A549 (cell line): ENCODE data around the gene AGBL4. TPM values are rescaled to one million over a fixed set of nuclear protein-coding genes. Genes with fewer than 3 reads are reported as not detected.

ENCODE experiments used
- ATAC-seq, 2 experiments: fragments of 200-7000 bp in 1 of 2; fragments of >200 bp in 1 of 2; cut with Nextera tagmentation in 1 of 2; cut with Tn5 transposase in 1 of 2; 3 replicates each; pipeline versions ENCODE4 v1.8.0 to v1.9.1; 2018 to 2020; ENCODE audit warnings: mild to moderate bottlenecking in 1 of 2, moderate library complexity in 1 of 2
- CTCF ChIA-PET: fragments of 300-600 bp; sonication (Branson Sonifier 250); formaldehyde crosslinking; extraction: SDS; loops from one replicate; lab custom pipeline; 2021; ENCODE audit warnings: antibody characterized with exemption, inconsistent platforms; lab: Yijun Ruan, JAX
- POLR2A ChIA-PET: fragments of 350-600 bp; formaldehyde crosslinking; extraction: SDS; loops from one replicate; lab custom pipeline; 2021; ENCODE audit warnings: antibody characterized with exemption, inconsistent platforms; lab: Yijun Ruan, JAX
- DNase-seq, 2 experiments: peaks; one replicate each; pipeline versions ENCODE4 v3.0.0 to v3.0.0-alpha.2; 2011 to 2016; ENCODE audit warnings: low read depth in 1 of 2, low spot score in 1 of 2
- FAIRE-seq: peaks from 2 replicates; lab custom pipeline; 2011; peaks lifted over from hg19 to GRCh38; lab: Jason Lieb, UNC
- H3K27ac ChIP-seq, 2 experiments: fragments of >200 bp; sonication (Bioruptor Twin); formaldehyde crosslinking; 3 replicates each; pipeline ENCODE4 v1.5.1; 2016 to 2017
- H3K4me1 ChIP-seq: fragments of >200 bp; sonication (Bioruptor Twin); formaldehyde crosslinking; 3 replicates; pipeline ENCODE4 v1.6.1; 2016
- H3K4me2 ChIP-seq: fragments of >200 bp; sonication (Bioruptor Twin); formaldehyde crosslinking; 3 replicates; pipeline ENCODE4 v1.6.1; 2016
- H3K4me3 ChIP-seq: fragments of >200 bp; sonication (Bioruptor Twin); formaldehyde crosslinking; 3 replicates; pipeline ENCODE4 v1.5.1; 2016
- H3K9me3 ChIP-seq: fragments of >200 bp; sonication (Bioruptor Twin); formaldehyde crosslinking; 3 replicates; pipeline ENCODE4 v1.6.1; 2016
- BHLHE40 ChIP-seq: IDR thresholded peaks from 2 replicates; pipeline ENCODE4 v1.6.1; 2012; ENCODE audit warnings: low read depth, low read length, inconsistent platforms
- CBX8 ChIP-seq: fragments of 200-600 bp; sonication (generic); IDR thresholded peaks from 2 replicates; pipeline ENCODE4 v1.6.1; 2016
- CEBPB ChIP-seq, 2 experiments: fragments of >200 bp in 1 of 2; sonication (Bioruptor Twin) in 1 of 2; formaldehyde crosslinking in 1 of 2; IDR thresholded peaks; 2 replicates each; pipeline ENCODE4 v1.6.1; 2012 to 2016
- CHD2 ChIP-seq: fragments of 150-350 bp; IDR thresholded peaks from 2 replicates; pipeline ENCODE4 v1.6.1; 2014; ENCODE audit warnings: low read length; ENCODE audit not compliant: partially characterized antibody
- CHD4 ChIP-seq: fragments of 200-600 bp; sonication (generic); IDR thresholded peaks from 2 replicates; pipeline ENCODE4 v1.6.1; 2016; ENCODE audit warnings: antibody characterized with exemption, mild to moderate bottlenecking, borderline replicate concordance
- EP300 ChIP-seq, 2 experiments: fragments of >200 bp; sonication (Bioruptor Twin); formaldehyde crosslinking; IDR thresholded peaks; 2 replicates in 1 of 2; 3 replicates in 1 of 2; pipeline ENCODE4 v1.6.1; 2016 to 2017
- FOXS1 ChIP-seq: fragments of 250-450 bp; sonication (Bioruptor Pico); IDR thresholded peaks from 2 replicates; pipeline ENCODE4 v1.5.0; 2020; ENCODE audit warnings: mild to moderate bottlenecking, moderate library complexity
- GATA3 ChIP-seq: IDR thresholded peaks from 2 replicates; pipeline ENCODE4 v1.6.1; 2012; ENCODE audit warnings: borderline replicate concordance
- HDAC2 ChIP-seq: fragments of 200-600 bp; sonication (generic); IDR thresholded peaks from 2 replicates; pipeline ENCODE4 v1.6.1; 2016
- HEYL ChIP-seq: fragments of 250-450 bp; sonication (Bioruptor Pico); IDR thresholded peaks from 2 replicates; pipeline ENCODE4 v1.8.0; 2021; ENCODE audit warnings: mild to moderate bottlenecking, moderate library complexity
- KDM5A ChIP-seq: fragments of 200-600 bp; sonication (generic); IDR thresholded peaks from 2 replicates; pipeline ENCODE4 v1.6.1; 2016; ENCODE audit warnings: antibody characterized with exemption, mild to moderate bottlenecking
- MAFK ChIP-seq: fragments of 450-650 bp; IDR thresholded peaks from 2 replicates; pipeline ENCODE4 v1.6.1; 2014; ENCODE audit not compliant: partially characterized antibody
- NFE2L2 ChIP-seq: fragments of 150-350 bp; conservative IDR thresholded peaks from 2 replicates; pipeline ENCODE4 v1.6.1; 2014; ENCODE audit warnings: low read length
- NPAS2 ChIP-seq: fragments of 250-450 bp; sonication (Bioruptor Pico); IDR thresholded peaks from 2 replicates; pipeline ENCODE4 v1.8.0; 2022; ENCODE audit warnings: mild to moderate bottlenecking, moderate library complexity, borderline replicate concordance
- POLR2A ChIP-seq: IDR thresholded peaks from 2 replicates; pipeline ENCODE4 v1.6.1; 2012; ENCODE audit warnings: mild to moderate bottlenecking, low read length
- RAD21 ChIP-seq, 2 experiments: fragments of >200 bp in 1 of 2; sonication (Bioruptor Twin) in 1 of 2; formaldehyde crosslinking in 1 of 2; IDR thresholded peaks in 1 of 2; conservative IDR thresholded peaks in 1 of 2; 2 replicates in 1 of 2; 3 replicates in 1 of 2; pipeline ENCODE4 v1.6.1; 2012 to 2018; ENCODE audit warnings: inconsistent platforms in 1 of 2
- RARB ChIP-seq: fragments of 250-450 bp; sonication (Bioruptor Pico); IDR thresholded peaks from 2 replicates; pipeline ENCODE4 v1.8.0; 2021; ENCODE audit warnings: mild to moderate bottlenecking, moderate library complexity
- RNF2 ChIP-seq: fragments of 200-600 bp; sonication (generic); IDR thresholded peaks from 2 replicates; pipeline ENCODE4 v1.6.1; 2016; ENCODE audit warnings: low read depth, mild to moderate bottlenecking, antibody characterized with exemption, moderate library complexity, borderline replicate concordance
- SREBF2 ChIP-seq: fragments of 450-650 bp; IDR thresholded peaks from 2 replicates; pipeline ENCODE4 v1.6.1; 2014; ENCODE audit warnings: mild to moderate bottlenecking, moderate library complexity
- ZFP36 ChIP-seq: fragments of 450-650 bp; IDR thresholded peaks from 2 replicates; pipeline ENCODE4 v1.6.1; 2014; ENCODE audit warnings: borderline replicate concordance; ENCODE audit not compliant: partially characterized antibody
- ZNF302 ChIP-seq: fragments of 250-450 bp; sonication (Bioruptor Pico); IDR thresholded peaks from 2 replicates; pipeline ENCODE4 v1.9.0; 2021; ENCODE audit warnings: inconsistent platforms, mild to moderate bottlenecking, moderate library complexity
- WGBS: methylation state at CpG from one replicate; pipeline ENCODE4 v1.1.6; 2017; ENCODE audit errors: missing lambda C conversion rate; 5-methylcytosine and 5-hydroxymethylcytosine counted together
- polyA plus RNA-seq, 4 experiments: library from polyadenylated mRNA; depleted of rRNA in 3 of 4; stranded (reverse); fragments of >200 nt; fragmentation: RNase III in 1 of 4; extraction: RNeasy Plus Mini Kit Qiagen cat#74134 plus additional on column Dnase treatment in 1 of 4; gene quantifications; 2 replicates in 3 of 4; 3 replicates in 1 of 4; pipeline ENCODE4 v1.2.3, GENCODE V29; 2011 to 2017
- TF ChIP-seq, protein P1 (sequence below): IDR thresholded peaks from 2 replicates; pipeline ENCODE4 v1.6.1; 2012; ENCODE audit warnings: low read depth, borderline replicate concordance
- TF ChIP-seq, protein P2 (sequence below): IDR thresholded peaks from 2 replicates; pipeline ENCODE4 v1.6.1; 2012
- TF ChIP-seq, protein P3 (sequence below): fragments of >200 bp; sonication (Bioruptor Twin); formaldehyde crosslinking; IDR thresholded peaks from 2 replicates; pipeline ENCODE4 v1.6.1; 2016
- TF ChIP-seq, protein P4 (sequence below): fragments of 450-650 bp; IDR thresholded peaks from 2 replicates; pipeline ENCODE4 v1.6.1; 2014; ENCODE audit warnings: antibody characterized with exemption
- TF ChIP-seq, protein P5 (sequence below): fragments of >200 bp; sonication (Bioruptor Twin); formaldehyde crosslinking; IDR thresholded peaks from 3 replicates; pipeline ENCODE4 v1.5.1; 2016

The AGBL4 gene
- polyA plus RNA-seq, 2 of the 4 experiments (the other 2 are of a cell fraction) = not detected

DNA sequence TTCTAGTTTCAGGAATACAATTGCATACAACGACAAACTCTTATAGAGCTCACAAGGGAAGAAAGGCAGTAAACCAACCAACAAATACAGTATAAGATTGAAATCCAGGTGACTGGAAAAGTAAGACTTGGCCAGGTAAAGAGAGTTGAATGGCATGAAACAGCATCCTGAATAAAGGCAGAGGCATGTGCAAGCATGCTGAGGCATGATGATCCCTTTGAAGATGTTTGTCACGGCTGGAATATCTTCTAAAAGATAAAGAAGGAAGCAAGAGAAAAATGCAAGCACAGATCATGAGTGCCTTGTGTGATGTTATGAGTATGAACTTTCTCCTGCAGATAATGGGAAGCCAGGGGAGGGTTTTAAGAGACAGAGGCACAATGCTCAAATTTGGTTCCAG lies 1468.5 kb downstream of the AGBL4 start:
- POLR2A ChIA-PET = no interaction called here
- Histone ChIP-seq H3K4me3 (no peak overlapping the region), H3K4me2 (no peak overlapping the region), H3K9me3 (no peaks in the 10 kb centered on the region), H3K4me1 (no peaks in the 10 kb centered on the region), H3K27ac (no peak overlapping the region)
- WGBS = 2% methylated on average over 2 of the region's 2 CpGs
- CTCF ChIA-PET = interaction anchor here (0.5 kb wide), 1 partner anchor 36 kb away, joined by 3 read pairs; no protein-coding TSS in a partner anchor
- TF ChIP-seq NFE2L2 (no peak), HEYL (no peak), NPAS2 (CRISPR knock-in tag) (no peak), FOXS1 (no peak), MAFK (no peak), SREBF2 (no peak)
- DNase-seq (no peak), FAIRE-seq (no peak), ATAC-seq (no peak)

DNA sequence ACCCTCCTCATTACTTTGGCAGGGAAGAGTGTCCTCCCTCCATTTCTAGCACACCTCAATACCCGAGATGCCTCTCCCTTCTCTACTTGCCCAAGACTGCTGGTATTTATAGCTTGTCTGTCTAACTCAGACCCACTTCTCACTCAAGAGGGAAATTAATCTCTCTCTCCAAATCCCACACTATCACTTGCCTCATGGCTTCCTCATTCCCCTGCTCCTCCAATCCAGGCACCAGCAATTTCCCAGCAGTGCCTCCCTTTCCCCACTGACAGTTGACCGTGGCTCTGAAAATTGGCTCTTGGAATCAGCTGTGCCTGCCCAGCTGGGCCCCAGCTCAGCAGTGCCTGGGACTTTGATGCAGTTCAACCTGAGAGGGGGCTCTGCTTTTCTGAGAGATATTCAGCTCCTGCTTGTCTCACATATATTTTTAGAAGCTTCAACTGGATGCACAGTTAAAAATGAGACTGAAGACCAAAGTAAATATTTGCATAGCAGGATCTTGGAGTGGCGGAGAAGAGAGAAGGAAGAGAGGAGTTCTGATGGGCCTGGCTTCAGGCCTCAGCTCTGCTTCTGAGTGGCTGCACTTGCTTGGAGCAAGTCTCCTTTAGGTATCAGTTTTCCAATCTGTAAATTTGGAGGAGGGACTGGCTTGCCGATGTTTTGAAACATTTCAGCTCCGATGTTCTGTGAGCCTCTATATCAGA lies 1470.7 kb downstream of the AGBL4 start:
- ATAC-seq (no peak), DNase-seq (no peak), FAIRE-seq (no peak)
- Histone ChIP-seq H3K9me3 (no peaks in the 10 kb centered on the region), H3K4me1 (no peaks in the 10 kb centered on the region), H3K4me3 (no peak overlapping the region), H3K27ac (no peak overlapping the region), H3K4me2 (no peak overlapping the region)
- CTCF ChIA-PET = interaction anchor here (1.0 to 1.4 kb wide), 3 partner anchors 8 to 23 kb away, joined by 3 to 5 read pairs (median 4); no protein-coding TSS in a partner anchor
- TF ChIP-seq GATA3 = no peak
- TF ChIP-seq ZFP36 = no peak
- no peak for TF ChIP-seq HEYL
- no peak for TF ChIP-seq KDM5A
- WGBS = 45% methylated on average over 5 of the region's 5 CpGs
- POLR2A ChIA-PET = no interaction called here

DNA sequence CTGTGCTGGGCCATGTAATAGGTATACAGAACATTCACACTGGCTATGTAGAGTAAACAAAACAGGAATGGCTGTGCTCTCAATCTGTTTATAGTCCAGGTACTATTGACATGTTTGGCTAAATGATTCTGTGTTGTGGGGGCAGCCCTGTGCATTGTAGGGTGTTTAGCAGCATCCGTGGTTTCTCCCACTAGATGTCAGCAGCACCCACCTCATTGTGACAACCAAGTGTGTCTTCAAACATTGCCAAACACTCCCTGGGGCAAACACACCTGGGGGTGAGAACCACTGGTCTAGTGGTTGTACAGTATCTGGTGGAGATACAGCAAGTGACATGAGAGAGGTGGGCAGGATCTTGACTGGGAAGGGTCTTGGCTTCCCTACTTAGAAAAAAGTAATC lies 1471.3 kb downstream of the AGBL4 start:
- ATAC-seq (peak in 1 of 2 experiments; percentile 73; a peak in 3 of 6 replicates), FAIRE-seq (no peak)
- CTCF ChIA-PET = interaction anchor here (1.3 to 1.4 kb wide), 2 partner anchors 9 to 22 kb away, joined by 4 to 5 read pairs; no protein-coding TSS in a partner anchor

DNA sequence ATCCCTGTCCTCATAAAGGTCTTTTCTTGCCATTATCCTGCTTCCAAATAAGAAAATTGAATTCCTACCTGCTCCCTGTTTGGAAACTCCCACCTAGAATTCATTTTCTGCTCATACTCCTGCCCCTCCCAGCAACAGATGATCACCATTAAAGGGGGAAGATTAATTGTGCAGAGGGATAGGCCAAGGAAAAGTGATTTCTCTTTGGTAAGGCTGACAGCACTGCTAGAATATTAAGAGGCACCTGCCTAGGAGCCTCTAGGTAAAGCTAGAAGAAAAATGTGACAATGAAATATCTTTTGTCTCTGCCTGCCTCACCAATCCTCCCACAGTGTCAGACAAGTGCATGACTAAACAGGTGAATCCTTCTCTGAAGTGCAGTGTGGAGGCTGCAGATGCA lies 1474.8 kb downstream of the AGBL4 start:
- DNase-seq (no peak), ATAC-seq (no peak), FAIRE-seq (no peak)
- ChIA-PET CTCF (no interaction called here), POLR2A (no interaction called here)
- Histone ChIP-seq H3K4me3 (no peak overlapping the region), H3K4me2 (no peak overlapping the region), H3K9me3 (no peaks in the 10 kb centered on the region), H3K27ac (no peak overlapping the region), H3K4me1 (no peaks in the 10 kb centered on the region)
- TF ChIP-seq, protein P1, sequence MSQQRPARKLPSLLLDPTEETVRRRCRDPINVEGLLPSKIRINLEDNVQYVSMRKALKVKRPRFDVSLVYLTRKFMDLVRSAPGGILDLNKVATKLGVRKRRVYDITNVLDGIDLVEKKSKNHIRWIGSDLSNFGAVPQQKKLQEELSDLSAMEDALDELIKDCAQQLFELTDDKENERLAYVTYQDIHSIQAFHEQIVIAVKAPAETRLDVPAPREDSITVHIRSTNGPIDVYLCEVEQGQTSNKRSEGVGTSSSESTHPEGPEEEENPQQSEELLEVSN = no peak
- TF ChIP-seq POLR2A (no peak), RNF2 (no peak), CHD4 (no peak), CBX8 (no peak), CEBPB (IDR thresholded peaks at IDR 0.05) (no peak), ZNF302 (CRISPR knock-in tag) (no peak), CHD2 (no peak), EP300 (IDR thresholded peaks at IDR 0.05) (no peak), BHLHE40 (no peak), RARB (CRISPR knock-in tag) (no peak), MAFK (no peak)
- TF ChIP-seq, protein P2, sequence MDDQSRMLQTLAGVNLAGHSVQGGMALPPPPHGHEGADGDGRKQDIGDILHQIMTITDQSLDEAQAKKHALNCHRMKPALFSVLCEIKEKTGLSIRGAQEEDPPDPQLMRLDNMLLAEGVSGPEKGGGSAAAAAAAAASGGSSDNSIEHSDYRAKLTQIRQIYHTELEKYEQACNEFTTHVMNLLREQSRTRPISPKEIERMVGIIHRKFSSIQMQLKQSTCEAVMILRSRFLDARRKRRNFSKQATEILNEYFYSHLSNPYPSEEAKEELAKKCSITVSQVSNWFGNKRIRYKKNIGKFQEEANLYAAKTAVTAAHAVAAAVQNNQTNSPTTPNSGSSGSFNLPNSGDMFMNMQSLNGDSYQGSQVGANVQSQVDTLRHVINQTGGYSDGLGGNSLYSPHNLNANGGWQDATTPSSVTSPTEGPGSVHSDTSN = no peak
- TF ChIP-seq, protein P3, sequence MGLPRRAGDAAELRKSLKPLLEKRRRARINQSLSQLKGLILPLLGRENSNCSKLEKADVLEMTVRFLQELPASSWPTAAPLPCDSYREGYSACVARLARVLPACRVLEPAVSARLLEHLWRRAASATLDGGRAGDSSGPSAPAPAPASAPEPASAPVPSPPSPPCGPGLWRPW = no peak
- TF ChIP-seq, protein P4, sequence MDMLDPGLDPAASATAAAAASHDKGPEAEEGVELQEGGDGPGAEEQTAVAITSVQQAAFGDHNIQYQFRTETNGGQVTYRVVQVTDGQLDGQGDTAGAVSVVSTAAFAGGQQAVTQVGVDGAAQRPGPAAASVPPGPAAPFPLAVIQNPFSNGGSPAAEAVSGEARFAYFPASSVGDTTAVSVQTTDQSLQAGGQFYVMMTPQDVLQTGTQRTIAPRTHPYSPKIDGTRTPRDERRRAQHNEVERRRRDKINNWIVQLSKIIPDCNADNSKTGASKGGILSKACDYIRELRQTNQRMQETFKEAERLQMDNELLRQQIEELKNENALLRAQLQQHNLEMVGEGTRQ = no peak

More for the DNA sequence above, 1471.3 kb downstream of the AGBL4 start:
- H3K4me2 ChIP-seq = no peak overlapping the region
- DNase-seq = peak in 1 of 2 experiments; percentile 12
- POLR2A ChIA-PET = no interaction called here
- H3K27ac ChIP-seq = no peak overlapping the region
- no peaks in the 10 kb centered on the region for H3K4me1 ChIP-seq
- no peaks in the 10 kb centered on the region for H3K9me3 ChIP-seq
- TF ChIP-seq CBX8 (no peak), HDAC2 (no peak), RAD21 (conservative IDR thresholded peaks at IDR 0.05 in 1 of 2, IDR thresholded peaks at IDR 0.05 in 1 of 2) (peak; percentile 36 to 49; a peak in 3 of 5 replicates), NPAS2 (CRISPR knock-in tag) (no peak)
- TF ChIP-seq, protein P5, sequence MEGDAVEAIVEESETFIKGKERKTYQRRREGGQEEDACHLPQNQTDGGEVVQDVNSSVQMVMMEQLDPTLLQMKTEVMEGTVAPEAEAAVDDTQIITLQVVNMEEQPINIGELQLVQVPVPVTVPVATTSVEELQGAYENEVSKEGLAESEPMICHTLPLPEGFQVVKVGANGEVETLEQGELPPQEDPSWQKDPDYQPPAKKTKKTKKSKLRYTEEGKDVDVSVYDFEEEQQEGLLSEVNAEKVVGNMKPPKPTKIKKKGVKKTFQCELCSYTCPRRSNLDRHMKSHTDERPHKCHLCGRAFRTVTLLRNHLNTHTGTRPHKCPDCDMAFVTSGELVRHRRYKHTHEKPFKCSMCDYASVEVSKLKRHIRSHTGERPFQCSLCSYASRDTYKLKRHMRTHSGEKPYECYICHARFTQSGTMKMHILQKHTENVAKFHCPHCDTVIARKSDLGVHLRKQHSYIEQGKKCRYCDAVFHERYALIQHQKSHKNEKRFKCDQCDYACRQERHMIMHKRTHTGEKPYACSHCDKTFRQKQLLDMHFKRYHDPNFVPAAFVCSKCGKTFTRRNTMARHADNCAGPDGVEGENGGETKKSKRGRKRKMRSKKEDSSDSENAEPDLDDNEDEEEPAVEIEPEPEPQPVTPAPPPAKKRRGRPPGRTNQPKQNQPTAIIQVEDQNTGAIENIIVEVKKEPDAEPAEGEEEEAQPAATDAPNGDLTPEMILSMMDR = peak; percentile 21; the same call in 2 of the 3 replicates
- TF ChIP-seq, protein P3 = no peak
- WGBS = no CpG with 5 or more reads among the region's 1 CpG
- H3K4me3 ChIP-seq = no peak overlapping the region
